UCSD-AML1 (cell line): Measurements from ENCODE around the gene PIGN.

Experiments used
- DNase-seq: peaks from one replicate; lab custom pipeline; 2025; ENCODE audit not compliant: unreplicated experiment; lab: John Stamatoyannopoulos, UW

PIGN gene

GRCh38 chr18:62109676-62110075, 77.2 kb downstream of the PIGN start:
- DNase-seq, result no peak

GRCh38 chr18:62107881-62108280, 79.0 kb downstream of the PIGN start:
- no peak for DNase-seq

- no peak for DNase-seq
Measured at GRCh38 chr18:62106271-62106670, 80.6 kb downstream of the PIGN start.

- DNase-seq, result no peak
Measured at GRCh38 chr18:62105376-62105775, 81.5 kb downstream of the PIGN start.

GRCh38 chr18:62102221-62102620, 84.6 kb downstream of the PIGN start:
- DNase-seq, result no peak

GRCh38 chr18:62101321-62101721, 85.5 kb downstream of the PIGN start:
- no peak for DNase-seq

GRCh38 chr18:62098960-62099359, 87.9 kb downstream of the PIGN start:
- DNase-seq, result no peak

- no peak for DNase-seq
Measured at GRCh38 chr18:62097698-62098097, 89.2 kb downstream of the PIGN start.

GRCh38 chr18:62091487-62092120, 95.3 kb downstream of the PIGN start:
- DNase-seq, result no peak

- DNase-seq, result no peak
Measured at GRCh38 chr18:62089174-62089573, 97.7 kb downstream of the PIGN start.

- DNase-seq, result no peak
Measured at GRCh38 chr18:62088156-62088555, 98.7 kb downstream of the PIGN start.

- no peak for DNase-seq
Measured at GRCh38 chr18:62085756-62086155, 101.1 kb downstream of the PIGN start.

- DNase-seq, result no peak
Measured at GRCh38 chr18:62081761-62082294, 105.0 kb downstream of the PIGN start.

- DNase-seq, result no peak
Measured at GRCh38 chr18:62081248-62081647, 105.6 kb downstream of the PIGN start.

- DNase-seq, result no peak
Measured at GRCh38 chr18:62080172-62080900, 106.5 kb downstream of the PIGN start.

- no peak for DNase-seq
Measured at GRCh38 chr18:62073461-62074281, 113.2 kb downstream of the PIGN start.

- no peak for DNase-seq
Measured at GRCh38 chr18:62072370-62072769, 114.5 kb downstream of the PIGN start.

GRCh38 chr18:62071071-62071470, 115.8 kb downstream of the PIGN start:
- DNase-seq, result no peak

- no peak for DNase-seq
Measured at GRCh38 chr18:62070302-62070701, 116.6 kb downstream of the PIGN start.

- DNase-seq, result no peak
Measured at GRCh38 chr18:62069556-62069955, 117.3 kb downstream of the PIGN start.

GRCh38 chr18:62066102-62066818, 120.6 kb downstream of the PIGN start:
- no peak for DNase-seq
